WTC11 (cell line): ENCODE data around the gene CBX6. TPM values are rescaled to one million over a fixed set of nuclear protein-coding genes. Genes with fewer than 3 reads are reported as not detected.

Experiments used
- ATAC-seq: fragments of 200-7000 bp; cut with Tn5 transposase; 2 replicates; pipeline ENCODE4 v1.10.0; 2021; ENCODE audit warnings: mild to moderate bottlenecking, moderate library complexity
- CTCF ChIA-PET: fragments of 300-600 bp; sonication (Branson Sonifier 250); formaldehyde crosslinking; loops from one replicate; lab custom pipeline; 2021; ENCODE audit warnings: antibody characterized with exemption; lab: Charles Lee
- POLR2A ChIA-PET: fragments of 350-600 bp; sonication (Branson Sonifier 250); formaldehyde crosslinking; loops from one replicate; lab custom pipeline; 2021; ENCODE audit warnings: antibody characterized with exemption; lab: Charles Lee
- DNase-seq: peaks from one replicate; pipeline ENCODE4 v3.0.0; 2021; ENCODE audit warnings: low spot score
- H3K27ac Mint-ChIP-seq: 2 replicates; pipeline ENCODE4 v1.8.0; 2021; ENCODE audit warnings: mixed read lengths
- H3K27me3 Mint-ChIP-seq: 2 replicates; pipeline ENCODE4 v1.8.0; 2021; ENCODE audit warnings: low read depth, mild to moderate bottlenecking, moderate library complexity, mixed read lengths
- H3K36me3 Mint-ChIP-seq: 2 replicates; pipeline ENCODE4 v1.8.0; 2021; ENCODE audit warnings: mixed read lengths
- H3K4me1 Mint-ChIP-seq: 2 replicates; pipeline ENCODE4 v1.8.0; 2022; ENCODE audit warnings: mixed read lengths
- H3K4me3 Mint-ChIP-seq: 2 replicates; pipeline ENCODE4 v1.8.0; 2021; ENCODE audit warnings: mild to moderate bottlenecking, moderate library complexity, mixed read lengths
- H3K9me3 Mint-ChIP-seq: 2 replicates; pipeline ENCODE4 v1.8.0; 2021; ENCODE audit warnings: mixed read lengths
- ATF1 ChIP-seq: sonication (generic); formaldehyde crosslinking; IDR thresholded peaks from 2 replicates; pipeline ENCODE4 v1.8.1; 2023; ENCODE audit warnings: mild to moderate bottlenecking, moderate library complexity, missing genetic modification reagents
- CBFB ChIP-seq: sonication (generic); formaldehyde crosslinking; IDR thresholded peaks from 2 replicates; pipeline ENCODE4 v1.8.1; 2022; ENCODE audit warnings: mild to moderate bottlenecking, low read depth, missing genetic modification reagents
- EMX1 ChIP-seq: fragments of 250-450 bp; sonication (Bioruptor Pico); IDR thresholded peaks from 2 replicates; pipeline ENCODE4 v1.8.0; 2021; ENCODE audit warnings: mild to moderate bottlenecking
- GABPB1 ChIP-seq: sonication (generic); formaldehyde crosslinking; IDR thresholded peaks from 2 replicates; pipeline ENCODE4 v1.8.1; 2023; ENCODE audit warnings: mild to moderate bottlenecking, missing genetic modification reagents
- GTF2I ChIP-seq: fragments of 250-450 bp; sonication (Bioruptor Pico); conservative IDR thresholded peaks from 2 replicates; pipeline ENCODE4 v1.4.0; 2021; ENCODE audit warnings: mild to moderate bottlenecking
- MYBL2 ChIP-seq: sonication (generic); formaldehyde crosslinking; IDR thresholded peaks from 2 replicates; pipeline ENCODE4 v1.8.1; 2023; ENCODE audit warnings: mild to moderate bottlenecking, moderate library complexity, missing genetic modification reagents
- NFATC4 ChIP-seq: fragments of 250-450 bp; sonication (Bioruptor Pico); IDR thresholded peaks from 2 replicates; pipeline ENCODE4 v1.9.0; 2021; ENCODE audit warnings: mild to moderate bottlenecking
- PRRX2 ChIP-seq: fragments of 250-450 bp; sonication (Bioruptor Pico); IDR thresholded peaks from 2 replicates; pipeline ENCODE4 v1.8.0; 2021; ENCODE audit warnings: mild to moderate bottlenecking
- RELA ChIP-seq: sonication (generic); formaldehyde crosslinking; IDR thresholded peaks from 2 replicates; pipeline ENCODE4 v1.8.1; 2022; ENCODE audit warnings: missing genetic modification reagents, mild to moderate bottlenecking, borderline replicate concordance
- SMAD4 ChIP-seq: sonication (generic); formaldehyde crosslinking; IDR thresholded peaks from 2 replicates; pipeline ENCODE4 v1.8.0; 2022; ENCODE audit warnings: mild to moderate bottlenecking, missing genetic modification reagents
- TP53 ChIP-seq: sonication (generic); formaldehyde crosslinking; IDR thresholded peaks from 2 replicates; pipeline ENCODE4 v1.8.1; 2023; ENCODE audit warnings: mild to moderate bottlenecking, missing genetic modification reagents
- ZNF138 ChIP-seq: sonication (generic); formaldehyde crosslinking; conservative IDR thresholded peaks from 2 replicates; pipeline ENCODE4 v1.8.1; 2022; ENCODE audit warnings: mild to moderate bottlenecking, moderate library complexity, missing genetic modification reagents
- ZNF219 ChIP-seq: sonication (generic); formaldehyde crosslinking; IDR thresholded peaks from 2 replicates; pipeline ENCODE4 v1.8.0; 2023; ENCODE audit warnings: missing genetic modification reagents, mild to moderate bottlenecking, borderline replicate concordance
- ZNF396 ChIP-seq: fragments of 250-450 bp; sonication (Bioruptor Pico); IDR thresholded peaks from 2 replicates; pipeline ENCODE4 v1.8.0; 2021; ENCODE audit warnings: mild to moderate bottlenecking, moderate library complexity, borderline replicate concordance
- total RNA-seq: library from RNA; stranded (reverse); gene quantifications from 3 replicates; pipeline ENCODE4 v1.2.3, GENCODE V29; 2021
- TF ChIP-seq, protein P1 (sequence below): sonication (generic); formaldehyde crosslinking; IDR thresholded peaks from 2 replicates; pipeline ENCODE4 v1.8.1; 2022; ENCODE audit warnings: low read depth, missing genetic modification reagents, borderline replicate concordance
- TF ChIP-seq, protein P2 (sequence below): fragments of 250-450 bp; sonication (Bioruptor Pico); IDR thresholded peaks from 2 replicates; pipeline ENCODE4 v2.1.2; 2022; ENCODE audit warnings: mild to moderate bottlenecking, moderate library complexity
- TF ChIP-seq, protein P3 (sequence below): fragments of 250-450 bp; sonication (Bioruptor Pico); IDR thresholded peaks from 2 replicates; pipeline ENCODE4 v1.8.0; 2021; ENCODE audit warnings: mild to moderate bottlenecking
- TF ChIP-seq, protein P4 (sequence below): fragments of 250-450 bp; sonication (Bioruptor Pico); conservative IDR thresholded peaks from 2 replicates; pipeline ENCODE4 v1.9.0; 2021; ENCODE audit warnings: mild to moderate bottlenecking
- TF ChIP-seq, protein P5 (sequence below): fragments of 200-600 bp; IDR thresholded peaks from 2 replicates; pipeline ENCODE4 v1.8.0; 2022; ENCODE audit warnings: antibody characterized with exemption
- TF ChIP-seq, protein P6 (sequence below): sonication (generic); formaldehyde crosslinking; IDR thresholded peaks from 2 replicates; pipeline ENCODE4 v1.8.1; 2023; ENCODE audit warnings: mild to moderate bottlenecking, missing genetic modification reagents
- TF ChIP-seq, protein P7 (sequence below): fragments of 250-450 bp; sonication (Bioruptor Pico); IDR thresholded peaks from 2 replicates; pipeline ENCODE4 v1.9.0; 2021; ENCODE audit warnings: mild to moderate bottlenecking, borderline replicate concordance

CBX6 gene
- total RNA-seq, 1 experiment from 2014 or later: 27.0 TPM

DNA sequence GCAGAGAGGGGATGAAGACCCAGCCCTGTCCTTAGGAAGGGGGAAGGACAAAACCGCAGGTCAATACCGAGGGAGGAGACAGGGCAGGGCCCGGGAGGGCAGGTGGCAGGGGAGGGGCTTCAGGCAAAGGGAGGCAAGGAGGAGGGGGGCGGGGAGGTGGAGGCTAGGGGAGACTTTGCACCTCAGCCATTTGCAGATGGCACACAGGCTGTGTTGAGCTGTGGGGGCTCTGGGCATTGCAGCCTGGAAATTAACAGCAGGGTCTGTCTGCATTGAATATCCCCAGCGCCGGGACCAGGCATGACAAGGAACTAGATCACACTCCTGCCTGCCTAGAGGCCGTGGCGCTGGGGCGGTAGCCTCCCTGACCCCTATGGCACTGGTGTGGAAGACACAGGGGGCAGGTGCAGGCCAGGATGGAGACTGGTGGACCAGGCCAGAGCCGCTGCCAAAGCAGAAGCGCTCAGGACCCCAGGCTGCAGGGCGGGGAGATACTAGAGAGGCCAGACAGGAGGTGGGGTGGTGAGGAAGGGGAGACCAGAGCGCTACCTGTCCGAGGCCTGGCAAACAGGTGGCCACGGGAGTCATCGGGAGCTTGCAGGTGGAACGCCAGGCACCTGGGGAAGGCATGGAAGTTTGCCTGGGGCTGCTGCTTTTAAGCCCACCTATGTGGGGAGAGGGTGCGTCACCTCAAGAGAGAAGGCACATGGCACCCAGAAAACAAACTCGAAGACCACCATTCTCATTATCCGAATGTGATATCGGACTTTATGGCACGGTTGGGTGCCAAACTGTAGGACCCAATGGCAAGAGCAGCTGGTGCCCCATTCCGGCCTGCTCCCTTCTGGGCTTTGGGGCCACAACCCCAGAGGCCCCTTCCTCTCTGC, 11.5 kb downstream of the CBX6 start (continued):
- TF ChIP-seq EMX1 (CRISPR knock-in tag) (0 out of 2 replicates have a peak, but pooled peaks have one; percentile 12), TP53 (CRISPR knock-in tag) (no peak), ZNF396 (CRISPR knock-in tag) (no peak), CBFB (CRISPR knock-in tag) (no peak), RELA (no peak), ATF1 (no peak), PRRX2 (no peak)
- TF ChIP-seq, protein P1, sequence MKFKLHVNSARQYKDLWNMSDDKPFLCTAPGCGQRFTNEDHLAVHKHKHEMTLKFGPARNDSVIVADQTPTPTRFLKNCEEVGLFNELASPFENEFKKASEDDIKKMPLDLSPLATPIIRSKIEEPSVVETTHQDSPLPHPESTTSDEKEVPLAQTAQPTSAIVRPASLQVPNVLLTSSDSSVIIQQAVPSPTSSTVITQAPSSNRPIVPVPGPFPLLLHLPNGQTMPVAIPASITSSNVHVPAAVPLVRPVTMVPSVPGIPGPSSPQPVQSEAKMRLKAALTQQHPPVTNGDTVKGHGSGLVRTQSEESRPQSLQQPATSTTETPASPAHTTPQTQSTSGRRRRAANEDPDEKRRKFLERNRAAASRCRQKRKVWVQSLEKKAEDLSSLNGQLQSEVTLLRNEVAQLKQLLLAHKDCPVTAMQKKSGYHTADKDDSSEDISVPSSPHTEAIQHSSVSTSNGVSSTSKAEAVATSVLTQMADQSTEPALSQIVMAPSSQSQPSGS (CRISPR knock-in tag): no peak

DNA sequence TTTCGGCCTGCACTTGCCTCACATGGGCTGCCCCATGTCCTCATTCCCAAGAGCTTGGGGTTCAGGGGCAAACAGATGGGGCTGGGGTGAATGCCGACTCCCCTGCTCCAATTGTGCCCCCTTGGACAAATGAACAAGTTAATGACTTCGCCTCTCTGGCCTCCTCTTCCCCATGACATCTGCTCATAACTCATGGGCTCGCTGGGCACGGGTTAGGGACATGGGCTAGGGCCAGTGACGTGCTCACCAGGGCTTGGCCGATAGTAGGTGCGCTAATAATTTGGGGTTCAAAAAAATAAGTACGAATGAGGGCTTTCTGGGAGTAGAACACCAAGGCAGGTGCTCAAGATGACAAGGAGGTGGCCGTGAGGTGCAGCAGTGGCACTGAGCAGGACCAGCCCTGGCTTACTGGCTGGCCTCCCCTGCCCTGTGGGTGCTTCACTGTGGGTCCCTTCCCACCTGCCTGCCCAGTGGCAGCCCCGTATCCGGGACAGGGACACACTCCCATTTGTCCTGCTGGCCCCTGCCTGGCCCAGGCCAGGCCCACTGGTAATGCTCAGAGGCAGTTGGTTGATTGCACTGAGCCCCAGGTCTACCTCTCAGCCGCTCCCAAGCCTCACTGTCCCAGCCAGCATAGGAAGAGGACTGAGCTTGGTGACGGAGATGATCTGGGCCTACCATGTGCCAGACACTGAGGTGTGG, 12.3 kb downstream of the CBX6 start:
- Mint-ChIP-seq H3K27ac (no peak overlapping the region), H3K4me3 (no peak overlapping the region), H3K4me1 (peaks cover 36% of the 10 kb centered on the region), H3K27me3 (no peaks in the 10 kb centered on the region; the same call in 1 of the 2 replicates), H3K9me3 (no peaks in the 10 kb centered on the region), H3K36me3 (no peaks in the 10 kb centered on the region)
- ChIA-PET POLR2A (interaction anchor here (0.6 kb wide), 1 partner anchor 140 kb away, joined by 4 read pairs; no protein-coding TSS in a partner anchor), CTCF (interaction anchor here (0.7 to 7.5 kb wide), 4 partner anchors 10 to 92 kb away, joined by 3 to 83 read pairs (median 12); no protein-coding TSS in a partner anchor)
- ATAC-seq: no peak
- no peak for DNase-seq
- TF ChIP-seq GABPB1 (CRISPR knock-in tag) (no peak), SMAD4 (no peak), NFATC4 (CRISPR knock-in tag) (no peak), GTF2I (CRISPR knock-in tag) (no peak), ZNF219 (CRISPR knock-in tag) (no peak), MYBL2 (CRISPR knock-in tag) (no peak), ZNF138 (CRISPR knock-in tag) (no peak)
- TF ChIP-seq, protein P2, sequence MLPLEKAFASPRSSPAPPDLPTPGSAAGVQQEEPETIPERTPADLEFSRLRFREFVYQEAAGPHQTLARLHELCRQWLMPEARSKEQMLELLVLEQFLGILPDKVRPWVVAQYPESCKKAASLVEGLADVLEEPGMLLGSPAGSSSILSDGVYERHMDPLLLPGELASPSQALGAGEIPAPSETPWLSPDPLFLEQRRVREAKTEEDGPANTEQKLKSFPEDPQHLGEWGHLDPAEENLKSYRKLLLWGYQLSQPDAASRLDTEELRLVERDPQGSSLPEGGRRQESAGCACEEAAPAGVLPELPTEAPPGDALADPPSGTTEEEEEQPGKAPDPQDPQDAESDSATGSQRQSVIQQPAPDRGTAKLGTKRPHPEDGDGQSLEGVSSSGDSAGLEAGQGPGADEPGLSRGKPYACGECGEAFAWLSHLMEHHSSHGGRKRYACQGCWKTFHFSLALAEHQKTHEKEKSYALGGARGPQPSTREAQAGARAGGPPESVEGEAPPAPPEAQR: no peak
- TF ChIP-seq, protein P3, sequence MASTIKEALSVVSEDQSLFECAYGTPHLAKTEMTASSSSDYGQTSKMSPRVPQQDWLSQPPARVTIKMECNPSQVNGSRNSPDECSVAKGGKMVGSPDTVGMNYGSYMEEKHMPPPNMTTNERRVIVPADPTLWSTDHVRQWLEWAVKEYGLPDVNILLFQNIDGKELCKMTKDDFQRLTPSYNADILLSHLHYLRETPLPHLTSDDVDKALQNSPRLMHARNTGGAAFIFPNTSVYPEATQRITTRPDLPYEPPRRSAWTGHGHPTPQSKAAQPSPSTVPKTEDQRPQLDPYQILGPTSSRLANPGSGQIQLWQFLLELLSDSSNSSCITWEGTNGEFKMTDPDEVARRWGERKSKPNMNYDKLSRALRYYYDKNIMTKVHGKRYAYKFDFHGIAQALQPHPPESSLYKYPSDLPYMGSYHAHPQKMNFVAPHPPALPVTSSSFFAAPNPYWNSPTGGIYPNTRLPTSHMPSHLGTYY (CRISPR knock-in tag): no peak
- TF ChIP-seq, protein P4, sequence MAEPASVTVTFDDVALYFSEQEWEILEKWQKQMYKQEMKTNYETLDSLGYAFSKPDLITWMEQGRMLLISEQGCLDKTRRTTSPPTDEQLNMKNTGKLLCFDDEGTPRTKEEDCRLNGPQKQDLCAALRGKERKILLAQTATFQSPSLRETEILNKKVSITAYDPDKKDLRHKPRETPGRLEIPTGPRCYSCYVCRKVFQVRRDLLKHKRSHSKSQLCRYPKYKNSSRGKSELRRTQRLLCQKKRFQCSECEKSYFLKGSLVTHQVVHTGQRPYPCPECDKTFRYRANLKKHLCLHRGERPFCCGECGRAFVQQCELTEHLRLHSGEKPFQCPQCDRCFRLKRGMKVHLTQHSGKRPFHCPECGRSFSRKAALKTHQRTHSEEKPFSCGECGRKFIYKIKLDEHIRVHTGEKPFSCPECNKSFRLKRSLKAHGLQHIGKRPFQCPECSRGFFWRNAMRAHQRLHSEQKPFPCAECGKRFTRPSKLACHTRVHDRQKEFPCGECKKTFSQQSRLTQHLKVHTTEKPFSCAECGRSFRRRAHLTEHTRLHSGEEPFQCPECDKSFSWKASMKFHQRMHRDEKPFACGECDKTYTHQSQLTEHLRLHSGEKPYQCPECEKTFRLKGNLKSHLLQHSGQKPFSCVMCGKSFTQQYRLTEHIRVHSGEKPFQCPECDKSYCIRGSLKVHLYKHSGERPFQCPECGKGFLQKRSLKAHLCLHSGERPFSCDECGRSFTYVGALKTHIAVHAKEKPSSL (CRISPR knock-in tag): no peak
- TF ChIP-seq, protein P5, sequence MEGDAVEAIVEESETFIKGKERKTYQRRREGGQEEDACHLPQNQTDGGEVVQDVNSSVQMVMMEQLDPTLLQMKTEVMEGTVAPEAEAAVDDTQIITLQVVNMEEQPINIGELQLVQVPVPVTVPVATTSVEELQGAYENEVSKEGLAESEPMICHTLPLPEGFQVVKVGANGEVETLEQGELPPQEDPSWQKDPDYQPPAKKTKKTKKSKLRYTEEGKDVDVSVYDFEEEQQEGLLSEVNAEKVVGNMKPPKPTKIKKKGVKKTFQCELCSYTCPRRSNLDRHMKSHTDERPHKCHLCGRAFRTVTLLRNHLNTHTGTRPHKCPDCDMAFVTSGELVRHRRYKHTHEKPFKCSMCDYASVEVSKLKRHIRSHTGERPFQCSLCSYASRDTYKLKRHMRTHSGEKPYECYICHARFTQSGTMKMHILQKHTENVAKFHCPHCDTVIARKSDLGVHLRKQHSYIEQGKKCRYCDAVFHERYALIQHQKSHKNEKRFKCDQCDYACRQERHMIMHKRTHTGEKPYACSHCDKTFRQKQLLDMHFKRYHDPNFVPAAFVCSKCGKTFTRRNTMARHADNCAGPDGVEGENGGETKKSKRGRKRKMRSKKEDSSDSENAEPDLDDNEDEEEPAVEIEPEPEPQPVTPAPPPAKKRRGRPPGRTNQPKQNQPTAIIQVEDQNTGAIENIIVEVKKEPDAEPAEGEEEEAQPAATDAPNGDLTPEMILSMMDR: no peak
- TF ChIP-seq, protein P6, sequence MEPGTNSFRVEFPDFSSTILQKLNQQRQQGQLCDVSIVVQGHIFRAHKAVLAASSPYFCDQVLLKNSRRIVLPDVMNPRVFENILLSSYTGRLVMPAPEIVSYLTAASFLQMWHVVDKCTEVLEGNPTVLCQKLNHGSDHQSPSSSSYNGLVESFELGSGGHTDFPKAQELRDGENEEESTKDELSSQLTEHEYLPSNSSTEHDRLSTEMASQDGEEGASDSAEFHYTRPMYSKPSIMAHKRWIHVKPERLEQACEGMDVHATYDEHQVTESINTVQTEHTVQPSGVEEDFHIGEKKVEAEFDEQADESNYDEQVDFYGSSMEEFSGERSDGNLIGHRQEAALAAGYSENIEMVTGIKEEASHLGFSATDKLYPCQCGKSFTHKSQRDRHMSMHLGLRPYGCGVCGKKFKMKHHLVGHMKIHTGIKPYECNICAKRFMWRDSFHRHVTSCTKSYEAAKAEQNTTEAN (CRISPR knock-in tag): no peak
- TF ChIP-seq, protein P7, sequence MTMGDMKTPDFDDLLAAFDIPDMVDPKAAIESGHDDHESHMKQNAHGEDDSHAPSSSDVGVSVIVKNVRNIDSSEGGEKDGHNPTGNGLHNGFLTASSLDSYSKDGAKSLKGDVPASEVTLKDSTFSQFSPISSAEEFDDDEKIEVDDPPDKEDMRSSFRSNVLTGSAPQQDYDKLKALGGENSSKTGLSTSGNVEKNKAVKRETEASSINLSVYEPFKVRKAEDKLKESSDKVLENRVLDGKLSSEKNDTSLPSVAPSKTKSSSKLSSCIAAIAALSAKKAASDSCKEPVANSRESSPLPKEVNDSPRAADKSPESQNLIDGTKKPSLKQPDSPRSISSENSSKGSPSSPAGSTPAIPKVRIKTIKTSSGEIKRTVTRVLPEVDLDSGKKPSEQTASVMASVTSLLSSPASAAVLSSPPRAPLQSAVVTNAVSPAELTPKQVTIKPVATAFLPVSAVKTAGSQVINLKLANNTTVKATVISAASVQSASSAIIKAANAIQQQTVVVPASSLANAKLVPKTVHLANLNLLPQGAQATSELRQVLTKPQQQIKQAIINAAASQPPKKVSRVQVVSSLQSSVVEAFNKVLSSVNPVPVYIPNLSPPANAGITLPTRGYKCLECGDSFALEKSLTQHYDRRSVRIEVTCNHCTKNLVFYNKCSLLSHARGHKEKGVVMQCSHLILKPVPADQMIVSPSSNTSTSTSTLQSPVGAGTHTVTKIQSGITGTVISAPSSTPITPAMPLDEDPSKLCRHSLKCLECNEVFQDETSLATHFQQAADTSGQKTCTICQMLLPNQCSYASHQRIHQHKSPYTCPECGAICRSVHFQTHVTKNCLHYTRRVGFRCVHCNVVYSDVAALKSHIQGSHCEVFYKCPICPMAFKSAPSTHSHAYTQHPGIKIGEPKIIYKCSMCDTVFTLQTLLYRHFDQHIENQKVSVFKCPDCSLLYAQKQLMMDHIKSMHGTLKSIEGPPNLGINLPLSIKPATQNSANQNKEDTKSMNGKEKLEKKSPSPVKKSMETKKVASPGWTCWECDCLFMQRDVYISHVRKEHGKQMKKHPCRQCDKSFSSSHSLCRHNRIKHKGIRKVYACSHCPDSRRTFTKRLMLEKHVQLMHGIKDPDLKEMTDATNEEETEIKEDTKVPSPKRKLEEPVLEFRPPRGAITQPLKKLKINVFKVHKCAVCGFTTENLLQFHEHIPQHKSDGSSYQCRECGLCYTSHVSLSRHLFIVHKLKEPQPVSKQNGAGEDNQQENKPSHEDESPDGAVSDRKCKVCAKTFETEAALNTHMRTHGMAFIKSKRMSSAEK (CRISPR knock-in tag): no peak
